ENCODE measurements around the gene FIBP. TPM values are rescaled to one million over a fixed set of nuclear protein-coding genes. Genes with fewer than 3 reads are reported as not detected.

FIBP gene
- total and polyA plus RNA-seq, 2 of the 8 experiments (the other 6 are each of a cell fraction or from before 2014, with no cell fraction given) = 74.3 to 173 TPM

GRCh38 chr11:65919573-65920371, 31.5 kb upstream of the FIBP start (continued):
- no peak for TF ChIP-seq MAX (IDR thresholded peaks at IDR 0.05)
- 0 out of 2 replicates have a peak, but pooled peaks have one; percentile 4 for TF ChIP-seq CREB1 (IDR thresholded peaks at IDR 0.05)
- TF ChIP-seq SUZ12 (IDR thresholded peaks at IDR 0.05; ENCODE audit: low read length) = no peak
- TF ChIP-seq POU5F1 (IDR thresholded peaks at IDR 0.05; ENCODE audit: low read depth, low read length) = no peak
- no peak for TF ChIP-seq ATF3 (IDR thresholded peaks at IDR 0.05; ENCODE audit: insufficient read depth, low read depth, low read length)
- TF ChIP-seq RFX5 (IDR thresholded peaks at IDR 0.05; ENCODE audit: borderline replicate concordance, low read depth, low read length) = no peak
- no peak for TF ChIP-seq CTBP2 (IDR thresholded peaks at IDR 0.05; ENCODE audit: borderline replicate concordance, insufficient read depth, insufficient read length, low read length)
- no peak for TF ChIP-seq SIX5 (IDR thresholded peaks at IDR 0.05; ENCODE audit: low read depth, low read length)
- no peak for TF ChIP-seq NRF1 (IDR thresholded peaks at IDR 0.05; ENCODE audit: low read depth, low read length)
- no peak for TF ChIP-seq KDM5A (IDR thresholded peaks at IDR 0.05; ENCODE audit: low read length)
- no peak for TF ChIP-seq TEAD4 (IDR thresholded peaks at IDR 0.05; ENCODE audit: low read depth, low read length)
- peak in 1 of 2 experiments; percentile 1; a peak in 1 of 4 replicates for TF ChIP-seq SIN3A (conservative IDR thresholded peaks at IDR 0.05 in 1 of 2, IDR thresholded peaks at IDR 0.05 in 1 of 2; ENCODE audit: low read depth in 1 of 2, low read length in 2 of 2)
- no peak for TF ChIP-seq NANOG (IDR thresholded peaks at IDR 0.05; ENCODE audit: insufficient read depth, low read depth, low read length, poor library complexity, severe bottlenecking)
- no peak for TF ChIP-seq MAFK (IDR thresholded peaks at IDR 0.05; ENCODE audit: low read depth, low read length)
- TF ChIP-seq ASH2L (IDR thresholded peaks at IDR 0.05; ENCODE audit: low read length) = peak; percentile 46
- TF ChIP-seq TCF12 (IDR thresholded peaks at IDR 0.05; ENCODE audit: low read depth, low read length) = no peak
- TF ChIP-seq BACH1 (IDR thresholded peaks at IDR 0.05; ENCODE audit: low read length) = no peak
- no peak for TF ChIP-seq TAF7 (optimal IDR thresholded peaks at IDR 0.05; ENCODE audit: borderline replicate concordance, low read depth, low read length)
- TF ChIP-seq POLR2AphosphoS5 (IDR thresholded peaks at IDR 0.05; ENCODE audit: low read depth, low read length) = no peak
